Neural cell (in vitro differentiated cells): ENCODE results near the gene TARS2. TPM values are rescaled to one million over a fixed set of nuclear protein-coding genes. Genes with fewer than 3 reads are reported as not detected.

ENCODE experiments used
- H2AFZ ChIP-seq: fragments of 200-600, 300-800 bp; sonication (generic), shearing (Covaris generic); 2 replicates; pipeline ENCODE4 v1.6.0; 2014; ENCODE audit warnings: low read depth, mild to moderate bottlenecking, antibody characterized with exemption, low read length, moderate library complexity
- H3F3A ChIP-seq: fragments of 200-600 bp; shearing (Covaris generic); 2 replicates; pipeline ENCODE4 v1.6.1; 2016; ENCODE audit warnings: mild to moderate bottlenecking, moderate library complexity, mixed read lengths, antibody characterized with exemption, low read length; ENCODE audit not compliant: insufficient read depth, poor library complexity, severe bottlenecking
- H3K27ac ChIP-seq: fragments of 200-600, 300-800 bp; sonication (generic), shearing (Covaris generic); 2 replicates; pipeline ENCODE4 v1.5.1; 2014; ENCODE audit warnings: mild to moderate bottlenecking, low read length, moderate library complexity
- H3K27me3 ChIP-seq: fragments of 300-800, 200-600 bp; sonication (generic), shearing (Covaris generic); 2 replicates; pipeline ENCODE4 v1.6.0; 2014; ENCODE audit warnings: mild to moderate bottlenecking, low read depth, low read length, moderate library complexity; ENCODE audit not compliant: insufficient read depth
- H3K36me3 ChIP-seq: fragments of 300-800, 200-600 bp; sonication (generic), shearing (Covaris generic); 2 replicates; pipeline ENCODE4 v1.5.1; 2014; ENCODE audit warnings: mild to moderate bottlenecking, antibody characterized with exemption, low read length, moderate library complexity; ENCODE audit not compliant: insufficient read depth
- H3K4me2 ChIP-seq: fragments of 300-800, 200-600 bp; sonication (generic), shearing (Covaris generic); 2 replicates; pipeline ENCODE4 v1.6.0; 2014; ENCODE audit warnings: mild to moderate bottlenecking, low read length
- H3K4me3 ChIP-seq: fragments of 300-800, 200-600 bp; sonication (generic), shearing (Covaris generic); 2 replicates; pipeline ENCODE4 v1.5.1; 2014; ENCODE audit warnings: mild to moderate bottlenecking, low read length, moderate library complexity
- H3K79me2 ChIP-seq: fragments of 200-600 bp; shearing (Covaris generic); replicated peaks from 2 replicates; pipeline ENCODE4 v1.6.0; 2014; ENCODE audit warnings: mild to moderate bottlenecking, low read length, moderate library complexity; ENCODE audit not compliant: insufficient read depth
- H3K9ac ChIP-seq: fragments of 300-800, 200-600 bp; sonication (generic), shearing (Covaris generic); 2 replicates; pipeline ENCODE4 v1.6.1; 2016; ENCODE audit warnings: mild to moderate bottlenecking, low read length, mixed read lengths
- H3K9me2 ChIP-seq: fragments of 200-600 bp; shearing (Covaris generic); 2 replicates; pipeline ENCODE4 v1.6.1; 2016; ENCODE audit warnings: mild to moderate bottlenecking, low read length, mixed read lengths; ENCODE audit not compliant: insufficient read depth
- H3K9me3 ChIP-seq: fragments of 200-600, 300-800 bp; sonication (generic), shearing (Covaris generic); 2 replicates; pipeline ENCODE4 v1.6.1; 2016; ENCODE audit warnings: mild to moderate bottlenecking, mixed run types, low read length, moderate library complexity, mixed read lengths
- H4K20me1 ChIP-seq: fragments of 200-600 bp; shearing (Covaris generic); 2 replicates; pipeline ENCODE4 v1.6.1; 2016; ENCODE audit warnings: mild to moderate bottlenecking, mixed run types; ENCODE audit not compliant: insufficient read depth
- CTCF ChIP-seq: fragments of 450-650 bp; IDR thresholded peaks from 2 replicates; pipeline ENCODE4 v1.5.1; 2014; ENCODE audit warnings: antibody characterized with exemption, mild to moderate bottlenecking, moderate library complexity; ENCODE audit not compliant: poor library complexity, severe bottlenecking
- EP300 ChIP-seq: fragments of 450-650 bp; conservative IDR thresholded peaks from 2 replicates; pipeline ENCODE4 v1.6.1; 2014; ENCODE audit warnings: antibody characterized with exemption, mild to moderate bottlenecking, moderate library complexity; ENCODE audit not compliant: poor library complexity, severe bottlenecking
- EZH2 ChIP-seq: fragments of 200-600, 300-800 bp; shearing (Covaris generic), sonication (generic); IDR thresholded peaks from 2 replicates; pipeline ENCODE4 v1.6.1; 2014; ENCODE audit warnings: antibody characterized with exemption, low read length, borderline replicate concordance, mild to moderate bottlenecking; ENCODE audit not compliant: insufficient read depth, poor library complexity, severe bottlenecking
- MXI1 ChIP-seq: fragments of 450-650 bp; conservative IDR thresholded peaks from 2 replicates; pipeline ENCODE4 v1.6.1; 2014; ENCODE audit warnings: antibody characterized with exemption, mild to moderate bottlenecking; ENCODE audit not compliant: poor library complexity, severe bottlenecking
- POLR2AphosphoS5 ChIP-seq: IDR thresholded peaks from 2 replicates; pipeline ENCODE4 v1.6.1; 2012
- RAD21 ChIP-seq: fragments of 450-650 bp; conservative IDR thresholded peaks from 2 replicates; pipeline ENCODE4 v1.6.1; 2014; ENCODE audit warnings: antibody characterized with exemption, mild to moderate bottlenecking, moderate library complexity
- REST ChIP-seq: IDR thresholded peaks from 2 replicates; pipeline ENCODE4 v1.6.1; 2012; ENCODE audit warnings: borderline replicate concordance
- SMC3 ChIP-seq: fragments of 450-650 bp; conservative IDR thresholded peaks from 2 replicates; pipeline ENCODE4 v1.6.1; 2014; ENCODE audit warnings: antibody characterized with exemption, mild to moderate bottlenecking, moderate library complexity; ENCODE audit not compliant: poor library complexity
- TAF1 ChIP-seq: IDR thresholded peaks from 2 replicates; pipeline ENCODE4 v1.6.1; 2012; ENCODE audit warnings: low read depth
- polyA plus RNA-seq: library from polyadenylated mRNA; depleted of rRNA; stranded (reverse); fragments of >200 nt; gene quantifications from 2 replicates; pipeline ENCODE4 v1.2.3, GENCODE V29; 2014

The TARS2 gene
- polyA plus RNA-seq, 1 donor from 2014 or later, result 19.4 TPM

- no peaks in the 10 kb centered on the region for H3K79me2 ChIP-seq
- TF ChIP-seq TAF1 (no peak), REST (no peak), SMC3 (no peak), CTCF (no peak), EP300 (no peak), POLR2AphosphoS5 (no peak), RAD21 (no peak), MXI1 (no peak), EZH2 (no peak)
- no peaks in the 10 kb centered on the region for H3K9me3 ChIP-seq
- no peaks in the 10 kb centered on the region for H3K27me3 ChIP-seq
- H3K9ac ChIP-seq, result no peak overlapping the region
- H3K27ac ChIP-seq, result no peak overlapping the region
- H3F3A ChIP-seq, result no peaks in the 10 kb centered on the region
- H3K9me2 ChIP-seq, result no peaks in the 10 kb centered on the region
- H3K4me2 ChIP-seq, result no peak overlapping the region
- H2AFZ ChIP-seq, result no peak overlapping the region
- no peak overlapping the region for H3K4me3 ChIP-seq
- no peaks in the 10 kb centered on the region for H4K20me1 ChIP-seq
- H3K36me3 ChIP-seq, result peaks cover 4% of the 10 kb centered on the region
Observed at GRCh38 chr1:150472601-150473200, 14.5 kb upstream of the TARS2 start.

GRCh38 chr1:150473659-150474058 is 13.6 kb upstream of the TARS2 start:
- no peak overlapping the region for H2AFZ ChIP-seq
- no peak overlapping the region for H3K27ac ChIP-seq
- H3K36me3 ChIP-seq, result peaks cover 4% of the 10 kb centered on the region
- H3F3A ChIP-seq, result no peaks in the 10 kb centered on the region
- no peaks in the 10 kb centered on the region for H3K9me2 ChIP-seq
- no peak overlapping the region for H3K9ac ChIP-seq
- no peak for TF ChIP-seq CTCF
- no peak for TF ChIP-seq TAF1
- no peak for TF ChIP-seq SMC3
- TF ChIP-seq RAD21, result no peak
- TF ChIP-seq MXI1, result no peak
- TF ChIP-seq EP300, result no peak
- TF ChIP-seq EZH2, result no peak
- no peak for TF ChIP-seq REST
- TF ChIP-seq POLR2AphosphoS5, result no peak
- H3K4me3 ChIP-seq, result no peak overlapping the region
- H3K27me3 ChIP-seq, result no peaks in the 10 kb centered on the region
- H3K4me2 ChIP-seq, result no peak overlapping the region
- no peaks in the 10 kb centered on the region for H3K79me2 ChIP-seq
- no peaks in the 10 kb centered on the region for H3K9me3 ChIP-seq
- no peaks in the 10 kb centered on the region for H4K20me1 ChIP-seq
